GM23248 (cell line): ENCODE measurements around the gene CFAP54.

Source experiments
- EZH2 ChIP-seq: fragments of 200-600 bp; sonication (generic); IDR thresholded peaks from 2 replicates; pipeline ENCODE4 v1.6.1; 2018; ENCODE audit warnings: antibody characterized with exemption, mild to moderate bottlenecking; ENCODE audit not compliant: insufficient read depth, poor library complexity, severe bottlenecking
- EZH2phosphoT487 ChIP-seq: fragments of 200-600 bp; sonication (generic); IDR thresholded peaks from 2 replicates; pipeline ENCODE4 v1.6.1; 2018; ENCODE audit warnings: antibody characterized with exemption, moderate library complexity, mild to moderate bottlenecking, low read depth; ENCODE audit not compliant: insufficient read depth

GRCh38 chr12:96883571-96883970 is 394.2 kb downstream of the CFAP54 start:
- no peak for TF ChIP-seq EZH2phosphoT487
- TF ChIP-seq EZH2 = no peak
